Adipose tissue (tissue), 3 donors: ENCODE results near the gene FAM72A. TPM values are rescaled to one million over a fixed set of nuclear protein-coding genes. Genes with fewer than 3 reads are reported as not detected.
"Not testable (repeated sequence)": the region's sequence is repeated elsewhere in the genome, so short reads cannot be mapped to it uniquely, and the experiment has no call there.

Experiments
- H3K27ac ChIP-seq: one replicate; pipeline ENCODE4 v1.5.1; 2013; ENCODE audit warnings: low read depth, low read length
- WGBS, 3 donors: extraction: QIAGEN DNeasy Blood & Tissue Kit; methylation state at CpG; one replicate each; pipeline ENCODE4 v1.1.7; 2013; 5-methylcytosine and 5-hydroxymethylcytosine counted together
- polyA plus RNA-seq, 3 donors: library from polyadenylated mRNA; stranded (reverse); fragments of 200-250 nt; gene quantifications; one replicate each; pipeline ENCODE4 v1.2.3, GENCODE V29; 2013
- donor health status: healthy with polysubstance abuse.
- donor health status: Bipolar disorder and iron deficiency.
- donor health status: healthy.

FAM72A gene
- 1 to 10 TPM in 2 of 3 donors, under 1 TPM in 1; 0.54 to 5.3 (median 2.3) TPM for polyA plus RNA-seq

GRCh38 chr1:206202789-206203363 is at the start of gene FAM72A:
Gene FAM72A (minus strand): TSS chr1:206202839. CDS start chr1:206202025, 814 bp downstream.
- H3K27ac ChIP-seq, result not testable (repeated sequence)
- WGBS, 3 donors, result 0% methylated on average over 16 to 20 of the region's 36 CpGs

DNA sequence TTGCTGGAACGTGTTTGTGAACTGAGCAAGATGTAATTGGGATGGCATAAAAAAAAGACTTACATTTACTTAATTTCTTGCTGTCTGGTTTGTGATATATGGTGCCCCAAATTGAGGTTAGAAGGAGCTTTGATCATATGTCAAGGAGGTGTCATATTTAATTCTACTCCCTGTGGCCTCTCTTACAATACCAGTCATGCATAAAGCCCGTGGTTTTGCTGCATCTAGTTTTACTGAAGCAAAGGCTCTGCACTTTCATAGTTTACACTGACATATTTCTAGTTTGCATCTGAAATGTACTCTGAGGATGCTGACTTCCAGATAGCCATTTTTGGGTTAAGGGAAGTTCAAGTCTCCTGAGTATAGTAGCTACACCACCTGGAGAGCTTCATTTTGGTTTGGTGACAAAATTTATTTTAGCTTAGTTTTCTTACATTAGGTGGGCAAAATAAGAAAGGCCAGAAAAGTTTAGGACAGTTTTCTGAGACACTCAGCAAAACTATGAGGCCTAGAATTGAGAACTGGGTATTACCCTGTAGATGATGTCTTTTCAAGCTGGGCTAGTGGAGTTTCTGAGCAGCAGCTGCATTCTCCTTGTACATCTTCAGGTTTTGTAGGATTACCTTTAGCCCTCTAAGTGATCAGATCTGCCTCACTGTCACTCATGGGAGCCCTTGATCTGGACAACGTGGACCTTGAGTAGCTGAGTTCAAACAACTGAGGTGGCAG is 48.5 kb upstream of the FAM72A start:
- H3K27ac ChIP-seq, result not testable (repeated sequence)
- 77 to 91% (median 81%) methylated on average over 2 of the region's 3 CpGs for WGBS, 3 donors

DNA sequence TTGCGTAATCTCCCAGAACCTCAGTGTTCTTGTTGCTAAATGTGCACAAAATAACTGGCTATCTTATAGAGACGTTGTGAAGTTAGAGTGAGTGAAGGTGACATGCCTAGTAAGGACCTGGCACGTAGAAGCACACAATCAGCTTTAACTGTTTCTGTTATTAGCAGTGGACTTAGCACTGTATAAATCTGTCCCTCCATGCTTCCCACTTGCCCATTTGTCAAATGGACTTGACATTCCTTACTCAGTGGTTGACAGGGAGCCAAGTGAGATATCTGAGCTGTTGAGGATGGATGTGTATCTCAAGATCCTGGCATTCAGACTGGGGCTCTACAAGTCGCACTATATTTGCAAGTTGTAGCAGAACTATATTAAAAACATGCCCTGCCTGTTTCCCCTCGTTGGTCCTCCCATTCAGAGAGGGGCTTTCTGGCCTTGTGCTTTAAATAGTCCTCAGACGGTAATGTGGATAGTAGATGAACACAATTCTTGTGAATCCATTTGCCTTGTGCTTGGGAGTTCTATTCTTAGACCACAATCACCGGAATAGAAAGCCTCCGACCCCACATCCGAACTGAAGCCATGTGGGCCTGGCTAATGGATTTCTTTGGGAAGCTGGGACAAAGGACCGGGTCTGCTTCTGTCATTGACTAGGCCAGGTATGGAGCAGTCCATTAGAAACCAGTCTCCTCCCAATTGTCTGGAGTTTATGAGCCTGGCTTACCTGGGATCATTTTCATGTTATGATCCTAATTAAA is 43.7 kb upstream of the FAM72A start:
- no CpG with 5 or more reads among the region's 10 CpGs for WGBS, 3 donors
- not testable (repeated sequence) for H3K27ac ChIP-seq

DNA sequence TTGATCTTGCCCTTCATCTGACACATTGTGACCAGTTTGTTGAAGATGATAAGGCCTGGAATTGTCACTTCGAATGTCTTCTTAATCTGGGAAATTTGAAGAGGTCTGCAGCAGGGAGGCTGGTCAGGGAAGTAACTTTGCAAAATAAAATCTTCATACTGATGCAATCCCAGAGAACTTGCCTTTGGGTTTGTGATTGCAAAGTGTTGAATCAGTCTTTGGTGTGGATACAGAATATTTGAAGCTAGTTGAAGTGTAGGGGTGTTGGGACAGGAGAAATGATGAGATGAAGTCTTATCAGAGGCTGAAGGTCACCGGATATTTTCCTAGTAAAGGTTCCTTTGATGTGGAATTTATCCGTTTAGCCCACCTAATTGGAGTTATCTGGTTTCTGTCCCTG is 42.8 kb upstream of the FAM72A start:
- WGBS, 3 donors, result 65 to 80% (median 72%) methylated on average over 1 of the region's 3 CpGs

GRCh38 chr1:206243335-206243734 is 40.7 kb upstream of the FAM72A start:
- H3K27ac ChIP-seq, result not testable (repeated sequence)
- WGBS, 3 donors, result 31 to 41% (median 37%) methylated on average over 1 to 3 of the region's 3 CpGs

More for the DNA sequence above, 42.8 kb upstream of the FAM72A start:
- not testable (repeated sequence) for H3K27ac ChIP-seq

GRCh38 chr1:206240288-206240687 is 37.6 kb upstream of the FAM72A start:
- 85 to 93% (median 90%) methylated on average over 4 of the region's 4 CpGs for WGBS, 3 donors
- H3K27ac ChIP-seq, result not testable (repeated sequence)

- WGBS, 3 donors, result no CpG with 5 or more reads among the region's 2 CpGs
- H3K27ac ChIP-seq, result not testable (repeated sequence)
Measured at GRCh38 chr1:206235190-206235589, 32.6 kb upstream of the FAM72A start.

GRCh38 chr1:206234189-206234916 is 31.7 kb upstream of the FAM72A start:
- not testable (repeated sequence) for H3K27ac ChIP-seq
- WGBS, 3 donors, result 89 to 100% (median 96%) methylated on average over 1 to 2 of the region's 3 CpGs

DNA sequence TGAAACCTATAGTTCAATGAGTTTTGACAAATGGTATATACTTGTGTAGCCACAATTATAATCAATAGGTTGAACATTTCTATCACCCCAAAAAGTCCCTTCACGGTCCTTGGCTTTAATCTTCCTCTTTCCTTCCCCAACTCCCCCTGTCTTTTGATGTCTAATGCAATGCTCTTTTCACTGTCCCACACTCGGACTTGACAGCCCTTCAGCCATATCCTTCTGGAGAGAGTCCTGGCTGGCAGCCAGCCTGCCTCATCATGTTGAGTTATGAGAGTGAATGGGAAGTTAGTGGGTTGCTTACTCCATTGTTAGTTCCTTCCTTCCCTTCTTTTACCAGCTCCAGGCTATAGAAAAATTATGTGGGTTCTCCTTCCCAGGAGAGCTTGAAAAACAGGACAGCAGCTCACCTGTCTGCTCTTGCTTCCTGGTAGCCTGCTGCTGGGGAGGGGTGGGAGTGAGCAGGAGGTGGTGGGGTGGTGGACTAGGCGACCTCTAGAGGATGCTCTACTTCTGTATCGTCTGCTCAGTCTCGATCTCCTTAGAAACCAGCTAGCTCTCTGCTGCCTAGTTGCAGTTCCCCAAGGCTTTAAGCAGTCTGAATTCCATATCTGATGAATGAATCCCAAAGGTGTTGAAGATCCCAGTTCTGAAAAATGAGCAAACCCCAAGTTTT is 30.5 kb upstream of the FAM72A start:
- not testable (repeated sequence) for H3K27ac ChIP-seq
- WGBS, 3 donors, result 21 to 38% (median 25%) methylated on average over 2 of the region's 5 CpGs

GRCh38 chr1:206231989-206232388 is 29.4 kb upstream of the FAM72A start:
- not testable (repeated sequence) for H3K27ac ChIP-seq
- 36 to 93% (median 90%) methylated on average over 4 to 8 of the region's 9 CpGs for whole genome bisulfite sequencing, 3 donors

- WGBS, 3 donors, result 70 to 80% (median 78%) methylated on average over 2 of the region's 2 CpGs
- H3K27ac ChIP-seq, result not testable (repeated sequence)
Measured at GRCh38 chr1:206229286-206229685, 26.6 kb upstream of the FAM72A start.

- 47 to 90% (median 80%) methylated on average over 2 of the region's 5 CpGs for WGBS, 3 donors
- not testable (repeated sequence) for H3K27ac ChIP-seq
Measured at GRCh38 chr1:206226886-206227285, 24.2 kb upstream of the FAM72A start.

DNA sequence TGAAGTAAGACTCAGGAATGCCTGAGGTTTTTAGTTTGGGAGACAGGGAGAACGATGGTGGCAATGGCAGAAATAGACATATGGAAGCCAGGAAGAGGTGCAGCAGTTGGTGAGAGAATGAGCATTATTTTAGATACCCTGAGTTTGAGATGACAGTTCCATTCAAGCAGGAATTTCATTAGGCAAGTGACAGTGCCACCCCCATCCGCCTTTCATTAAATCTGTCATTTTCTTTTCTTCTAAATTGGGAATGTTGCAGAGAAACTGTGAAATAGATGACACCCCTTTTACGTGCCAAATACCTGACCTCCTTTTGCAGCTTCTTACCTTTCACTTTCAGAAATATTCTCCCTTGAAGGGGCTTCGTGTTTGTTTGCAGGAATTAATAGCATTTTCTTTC is 22.7 kb upstream of the FAM72A start:
- not testable (repeated sequence) for H3K27ac ChIP-seq
- 83 to 92% (median 87%) methylated on average over 3 to 4 of the region's 4 CpGs for WGBS, 3 donors

DNA sequence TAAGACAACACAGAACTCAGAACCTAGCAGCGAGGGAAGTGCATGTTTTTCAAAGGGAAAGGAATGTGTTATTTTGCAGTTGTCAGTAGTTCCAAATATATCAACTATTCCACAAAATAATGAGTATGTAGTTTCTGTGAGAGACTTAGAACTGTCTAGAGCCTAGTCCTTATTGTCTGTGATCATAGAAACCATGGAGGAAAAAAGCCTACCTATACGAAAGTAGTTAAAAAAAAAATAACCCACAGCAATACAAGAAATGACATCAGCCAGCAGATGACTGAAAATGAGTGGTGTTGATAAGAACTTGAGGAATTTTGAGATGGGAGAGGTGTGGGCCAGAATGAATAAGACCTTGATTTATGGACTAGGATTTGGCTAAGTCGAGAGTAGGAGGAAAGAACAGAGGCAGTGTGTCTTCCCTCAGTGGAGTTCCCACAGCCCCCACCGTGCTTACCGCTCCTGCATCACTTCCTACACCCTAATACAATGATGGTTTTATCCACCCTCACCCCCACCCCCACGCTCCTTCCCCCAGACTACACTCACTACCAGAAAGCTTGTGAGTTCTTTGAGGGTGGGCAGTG is 21.6 kb upstream of the FAM72A start:
- not testable (repeated sequence) for H3K27ac ChIP-seq
- WGBS, 3 donors, result 77 to 84% (median 80%) methylated on average over 2 of the region's 6 CpGs

- H3K27ac ChIP-seq, result not testable (repeated sequence)
- WGBS, 3 donors, result no CpG with 5 or more reads among the region's 4 CpGs
Measured at GRCh38 chr1:206221585-206221984, 18.9 kb upstream of the FAM72A start.

DNA sequence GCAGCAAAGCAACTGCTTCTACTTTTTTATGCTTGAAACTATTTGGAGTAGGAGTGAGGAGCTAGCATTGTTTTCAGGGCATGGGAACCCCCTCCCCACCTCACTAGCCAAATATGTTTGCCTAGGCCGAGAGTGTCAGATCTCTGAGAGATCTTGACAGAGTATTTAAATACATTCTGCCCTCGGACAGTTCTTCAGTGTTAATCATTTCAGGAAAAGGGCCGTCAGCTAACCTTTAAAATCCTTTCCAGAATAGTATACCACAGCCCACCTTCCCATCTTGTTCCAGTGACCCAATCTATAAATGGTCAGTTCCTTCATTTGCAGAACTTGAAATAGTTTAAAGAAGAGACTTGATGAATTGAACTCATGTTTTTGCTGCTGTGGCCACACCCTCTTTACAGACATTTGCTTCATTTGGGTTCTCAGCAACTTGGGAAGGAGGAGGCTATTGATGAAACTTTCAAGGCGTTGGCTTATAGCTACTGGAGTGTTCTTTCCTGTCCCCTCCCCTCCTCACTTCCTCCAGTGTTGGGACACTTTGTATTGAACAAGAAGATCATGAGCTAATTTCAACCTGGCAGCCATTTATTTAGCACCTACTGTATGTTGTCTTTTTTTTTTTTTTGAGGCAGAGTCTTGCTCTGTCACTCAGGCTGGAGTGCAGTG is 17.8 kb upstream of the FAM72A start:
- H3K27ac ChIP-seq, result not testable (repeated sequence)
- 41 to 44% (median 41%) methylated on average over 4 of the region's 4 CpGs for WGBS, 3 donors

DNA sequence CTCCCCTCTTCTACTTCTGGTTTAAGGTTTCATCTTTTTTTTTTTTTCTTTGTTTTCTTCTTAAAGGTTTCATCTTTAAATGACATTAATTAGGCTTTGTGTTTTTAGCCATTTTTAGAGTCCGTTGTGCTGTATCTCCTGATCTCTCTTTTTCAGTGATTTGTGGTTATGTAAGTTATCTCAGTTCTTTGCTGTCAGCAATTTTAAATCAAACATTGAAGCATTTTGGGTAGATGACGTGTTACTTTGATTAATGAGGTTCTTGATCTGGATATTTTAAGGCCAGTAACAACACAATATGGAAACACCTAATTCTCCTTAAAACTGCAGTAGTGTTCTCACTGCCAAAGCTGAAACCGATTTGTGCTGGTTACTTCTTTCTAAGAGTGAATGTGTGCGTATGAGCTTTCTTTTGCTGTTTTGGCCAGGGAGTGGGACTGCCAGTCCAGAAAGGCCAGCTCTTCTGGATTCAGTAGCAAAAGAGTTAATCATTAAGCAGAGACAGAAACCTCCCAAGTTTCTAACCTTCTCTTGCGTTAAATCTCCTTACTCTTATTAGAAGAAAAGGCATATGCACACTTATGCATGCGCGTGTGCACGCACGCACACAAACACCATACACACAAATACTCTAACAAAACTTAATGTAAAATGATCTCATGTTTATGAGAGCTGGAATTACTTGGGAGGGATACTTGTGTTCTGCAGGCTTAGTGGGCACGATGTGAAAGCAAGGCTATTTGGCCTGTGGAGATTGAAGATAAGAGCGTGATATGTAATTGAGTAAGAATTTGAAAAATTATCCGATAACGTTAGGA is 17.1 kb upstream of the FAM72A start:
- WGBS, 3 donors, result 24 to 56% (median 53%) methylated on average over 5 of the region's 13 CpGs
- H3K27ac ChIP-seq, result not testable (repeated sequence)
